GM19467 (cell line): ENCODE results near the gene DOC2B.
A peak's percentile ranks its signal among the peaks of the same experiment; 100 is the strongest.
"Not testable (repeated sequence)": the region's sequence is repeated elsewhere in the genome, so short reads cannot be mapped to it uniquely, and the experiment has no call there.

ENCODE experiments used
- ATAC-seq: cut with Tn5 transposase; IDR thresholded peaks from one replicate; pipeline ENCODE4 v1.9.1; 2021; ENCODE audit warnings: mild to moderate bottlenecking, moderate library complexity; ENCODE audit not compliant: unreplicated experiment

Gene DOC2B

GRCh38 chr17:146983-147761 is 34.3 kb downstream of the DOC2B start:
- no peak for ATAC-seq

GRCh38 chr17:146546-146945 is 34.9 kb downstream of the DOC2B start:
- ATAC-seq: no peak

GRCh38 chr17:145671-146541 is 35.5 kb downstream of the DOC2B start:
- ATAC-seq: no peak

- no peak for ATAC-seq
Measured at GRCh38 chr17:144936-145670, 36.3 kb downstream of the DOC2B start.

GRCh38 chr17:143785-144281 is 37.6 kb downstream of the DOC2B start:
- ATAC-seq: no peak

- ATAC-seq: no peak
Measured at GRCh38 chr17:142876-143784, 38.3 kb downstream of the DOC2B start.

GRCh38 chr17:142102-142661 is 39.3 kb downstream of the DOC2B start:
- no peak for ATAC-seq

- not testable (repeated sequence) for ATAC-seq
Measured at GRCh38 chr17:139401-140205, 41.8 kb downstream of the DOC2B start.

GRCh38 chr17:137166-137807 is 44.2 kb downstream of the DOC2B start, which contains the start of gene SCGB1C2:
Gene SCGB1C2 (plus strand): TSS chr17:137569. CDS start chr17:137591, 22 bp downstream.
- ATAC-seq: not testable (repeated sequence)

GRCh38 chr17:136531-136930 is 44.9 kb downstream of the DOC2B start:
- not testable (repeated sequence) for ATAC-seq

- ATAC-seq: not testable (repeated sequence)
Measured at GRCh38 chr17:135895-136294, 45.6 kb downstream of the DOC2B start.

GRCh38 chr17:135022-135421 is 46.4 kb downstream of the DOC2B start:
- not testable (repeated sequence) for ATAC-seq

GRCh38 chr17:134332-134785 is 47.1 kb downstream of the DOC2B start:
- ATAC-seq: peak; percentile 75

- ATAC-seq: not testable (repeated sequence)
Measured at GRCh38 chr17:133932-134331, 47.5 kb downstream of the DOC2B start.

- ATAC-seq: not testable (repeated sequence)
Measured at GRCh38 chr17:118339-118917, 63.0 kb downstream of the DOC2B start.

GRCh38 chr17:113111-113510 is 68.3 kb downstream of the DOC2B start:
- ATAC-seq: not testable (repeated sequence)
